Stimulated activated naive CD8-positive, alpha-beta T cell treated with anti-CD3 and anti-CD28 coated beads, Interleukin-15, amount 100 ng/mL, for 72 hours (primary cell): ENCODE data around the gene CEACAM19.
A peak's percentile ranks its signal among the peaks of the same experiment; 100 is the strongest.
"Not testable (repeated sequence)": the region's sequence is repeated elsewhere in the genome, so short reads cannot be mapped to it uniquely, and the experiment has no call there.

Source experiments
- ATAC-seq: fragments of 150-1000 bp; cut with Tn5 transposase; 2 replicates; pipeline ENCODE4 v1.10.0; 2021; ENCODE audit warnings: mild to moderate bottlenecking, moderate library complexity
- DNase-seq, 2 donors: peaks; one replicate each; pipeline ENCODE4 v3.0.0; 2021 to 2022
- H3K27ac Mint-ChIP-seq, 2 donors: one replicate each; pipeline ENCODE4 v1.8.0; 2022; ENCODE audit warnings: mild to moderate bottlenecking in 2 of 2, mixed read lengths in 2 of 2, moderate library complexity in 2 of 2
- H3K27me3 Mint-ChIP-seq: one replicate; pipeline ENCODE4 v1.8.0; 2022; ENCODE audit warnings: mixed read lengths
- H3K4me1 Mint-ChIP-seq: one replicate; pipeline ENCODE4 v1.8.0; 2022; ENCODE audit warnings: mild to moderate bottlenecking, mixed read lengths
- H3K4me3 Mint-ChIP-seq, 2 donors: one replicate each; pipeline ENCODE4 v1.8.0; 2022; ENCODE audit warnings: mild to moderate bottlenecking in 2 of 2, mixed read lengths in 2 of 2, moderate library complexity in 1 of 2
- H3K9me3 Mint-ChIP-seq, 2 donors: one replicate each; pipeline ENCODE4 v1.8.0; 2022; ENCODE audit warnings: mixed read lengths in 2 of 2

Gene CEACAM19

DNA sequence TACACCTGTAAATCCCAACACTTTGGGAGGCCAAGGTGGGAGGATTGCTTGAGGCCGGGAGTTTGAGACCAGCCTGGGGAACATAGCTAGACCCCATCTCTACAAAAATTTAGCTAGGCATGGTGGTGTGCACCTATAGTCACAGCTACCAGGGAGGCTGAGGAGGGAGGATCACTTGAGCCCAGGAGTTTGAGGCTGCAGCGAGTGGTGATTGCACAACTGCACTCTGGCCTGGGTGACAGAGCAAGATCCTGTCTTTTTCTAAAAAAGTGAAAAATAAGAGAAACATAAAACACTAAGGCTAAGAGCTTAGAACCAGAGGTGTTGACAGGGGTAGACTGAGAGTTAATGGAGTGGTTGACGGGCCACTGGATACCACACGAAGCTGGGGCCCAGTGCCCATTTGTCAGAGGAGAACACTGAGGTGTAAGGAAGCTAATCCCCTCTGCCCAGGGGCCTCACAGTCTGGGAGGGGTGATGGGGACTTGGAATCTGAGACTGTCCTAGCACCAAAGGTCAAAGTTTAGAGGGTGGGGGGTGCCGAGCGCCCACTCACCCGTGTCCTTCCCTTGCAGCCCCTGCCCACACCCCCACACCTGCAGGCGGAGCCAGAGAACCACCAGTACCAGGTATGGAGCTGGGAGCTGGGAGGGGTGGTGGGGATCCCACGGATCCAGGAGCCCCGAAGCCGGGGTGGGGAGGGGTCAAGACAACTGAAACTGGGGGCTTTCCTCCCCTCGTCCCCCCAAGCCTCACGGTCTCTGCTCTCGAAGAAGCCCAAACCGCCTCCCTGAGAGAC, 10.9 kb downstream of the CEACAM19 start:
- Mint-ChIP-seq H3K27me3 (peaks cover 15% of the 10 kb centered on the region), H3K27ac (peak overlapping the region in 1 of 2 donors; percentile 31)

DNA sequence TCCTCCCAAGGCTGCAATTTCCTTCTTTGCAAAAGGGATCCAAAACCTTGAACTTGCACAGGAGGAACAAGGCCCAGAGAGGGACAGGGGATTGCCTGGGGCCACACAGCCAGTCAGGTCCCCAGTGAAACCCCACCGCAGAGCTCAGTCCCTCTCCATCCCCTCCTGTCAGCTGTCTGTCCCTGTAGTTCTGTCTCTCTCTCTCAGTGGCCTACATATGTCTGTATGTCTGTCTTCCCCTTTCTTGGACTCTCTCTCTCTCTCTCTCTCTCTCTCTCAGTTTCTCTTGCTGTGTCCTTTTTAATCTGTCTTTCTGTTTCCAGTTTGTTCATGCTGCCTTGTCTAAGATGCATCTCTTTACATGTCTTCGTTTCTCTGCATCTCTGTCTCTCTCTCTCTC, 11.5 kb downstream of the CEACAM19 start:
- Mint-ChIP-seq H3K9me3 (no peaks in the 10 kb centered on the region), H3K27me3 (peaks cover 18% of the 10 kb centered on the region), H3K4me1 (peaks cover 38% of the 10 kb centered on the region), H3K27ac (peak overlapping the region in 1 of 2 donors; percentile 0), H3K4me3 (no peak overlapping the region)
- no peak for ATAC-seq
- no peak for DNase-seq

More for the DNA sequence above, 10.9 kb downstream of the CEACAM19 start:
- no peaks in the 10 kb centered on the region for H3K9me3 Mint-ChIP-seq
- peaks cover 38% of the 10 kb centered on the region for H3K4me1 Mint-ChIP-seq
- H3K4me3 Mint-ChIP-seq: no peak overlapping the region
- ATAC-seq (no peak), DNase-seq (no peak)

- Mint-ChIP-seq H3K9me3 (no peaks in the 10 kb centered on the region), H3K27ac (no peak overlapping the region), H3K4me1 (peaks cover 40% of the 10 kb centered on the region), H3K4me3 (no peak overlapping the region), H3K27me3 (peaks cover 26% of the 10 kb centered on the region)
- no peak for DNase-seq
- no peak for ATAC-seq
These were observed 12.3 kb downstream of the CEACAM19 start for GRCh38 chr19:44683434-44684210.

GRCh38 chr19:44684396-44684795, 13.1 kb downstream of the CEACAM19 start:
- peaks cover 47% of the 10 kb centered on the region for H3K4me1 Mint-ChIP-seq
- peak overlapping the region; percentile 13 to 62 for H3K27ac Mint-ChIP-seq
- H3K4me3 Mint-ChIP-seq, DNase-seq, H3K9me3 Mint-ChIP-seq, ATAC-seq: not testable (repeated sequence)
- peaks cover 31% of the 10 kb centered on the region for H3K27me3 Mint-ChIP-seq

DNA sequence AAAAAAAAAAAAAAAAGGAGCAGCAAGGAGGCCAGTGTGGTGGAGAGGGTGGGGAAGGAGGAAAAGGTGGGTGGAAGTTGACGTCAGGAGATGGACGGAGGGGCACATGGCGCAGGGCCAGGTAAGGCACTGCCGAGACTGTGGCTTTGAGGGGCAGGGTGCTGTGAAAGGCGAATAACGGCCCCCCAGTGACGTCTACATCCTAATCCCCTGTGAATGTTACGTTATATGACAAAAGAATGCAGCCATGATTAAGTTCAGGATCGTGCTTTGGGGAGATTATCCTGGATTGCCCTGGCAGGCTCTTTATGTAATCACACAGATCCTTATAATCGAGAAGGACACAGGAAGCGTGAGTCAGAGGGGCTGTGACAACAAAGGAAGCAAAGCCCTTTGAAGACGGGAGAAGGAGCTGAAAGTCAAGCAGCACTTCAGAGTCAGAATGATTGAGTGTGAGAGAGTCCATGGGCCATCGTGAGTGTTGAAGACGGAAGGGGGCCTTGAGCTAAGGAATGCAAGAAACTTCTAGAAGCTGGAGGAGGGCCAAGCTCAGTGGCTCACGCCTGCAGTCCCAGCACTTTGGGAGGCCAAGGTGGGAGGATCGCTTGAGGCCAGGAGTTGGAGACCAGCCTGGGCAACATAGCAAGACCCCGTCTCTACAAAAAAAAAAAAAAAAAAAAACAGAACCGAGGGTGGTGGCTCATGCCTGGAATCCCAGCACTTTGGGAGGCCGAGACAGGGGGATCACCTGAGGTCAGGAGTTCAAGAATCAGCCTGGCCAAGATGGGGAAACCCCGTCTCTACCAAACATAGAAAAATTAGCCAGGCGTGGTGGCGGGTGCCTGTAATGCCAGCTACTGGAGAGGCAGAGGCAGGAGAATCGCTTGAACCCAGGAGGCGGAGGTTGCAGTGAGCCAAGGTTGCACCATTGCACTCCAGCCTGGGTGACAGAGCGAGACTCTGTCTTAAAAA, 13.9 kb downstream of the CEACAM19 start:
- peak in 1 of 2 donors; percentile 38 for DNase-seq
- peaks cover 55% of the 10 kb centered on the region for H3K4me1 Mint-ChIP-seq
- H3K9me3 Mint-ChIP-seq: no peaks in the 10 kb centered on the region
- peak overlapping the region; percentile 11 to 52 for H3K4me3 Mint-ChIP-seq
- H3K27ac Mint-ChIP-seq: peak overlapping the region in 1 of 2 donors; percentile 62
- peaks cover 31% of the 10 kb centered on the region for H3K27me3 Mint-ChIP-seq
- ATAC-seq: peak; percentile 64

DNA sequence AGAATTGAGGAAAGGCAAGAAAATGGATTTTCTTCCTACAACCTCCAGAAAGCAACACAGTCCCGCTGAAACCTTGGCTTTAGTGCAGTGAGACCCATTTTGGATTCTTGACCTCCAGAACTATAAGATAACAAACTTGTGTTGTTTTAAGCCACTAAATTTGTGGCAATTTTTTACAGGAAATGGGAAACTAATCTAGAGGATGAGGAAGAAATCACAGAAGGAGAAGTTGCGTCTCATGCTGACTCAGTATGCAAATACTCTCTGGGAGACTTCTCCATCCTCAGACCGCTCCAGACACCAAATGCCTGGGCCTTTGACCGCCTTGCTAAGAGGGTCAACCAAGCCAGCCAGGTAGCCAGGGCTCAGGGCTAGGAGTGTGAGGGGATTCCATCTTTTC, 14.6 kb downstream of the CEACAM19 start:
- H3K4me3 Mint-ChIP-seq: no peak overlapping the region
- no peak for ATAC-seq
- H3K9me3 Mint-ChIP-seq: no peaks in the 10 kb centered on the region
- no peak overlapping the region for H3K27ac Mint-ChIP-seq
- DNase-seq: no peak
- peaks cover 31% of the 10 kb centered on the region for H3K27me3 Mint-ChIP-seq
- peaks cover 55% of the 10 kb centered on the region for H3K4me1 Mint-ChIP-seq

- Mint-ChIP-seq H3K4me3 (no peak overlapping the region), H3K4me1 (peaks cover 61% of the 10 kb centered on the region), H3K27me3 (peaks cover 31% of the 10 kb centered on the region), H3K27ac (no peak overlapping the region), H3K9me3 (no peaks in the 10 kb centered on the region)
- ATAC-seq (no peak), DNase-seq (no peak)
These were observed 15.6 kb downstream of the CEACAM19 start for GRCh38 chr19:44686896-44687295.

DNA sequence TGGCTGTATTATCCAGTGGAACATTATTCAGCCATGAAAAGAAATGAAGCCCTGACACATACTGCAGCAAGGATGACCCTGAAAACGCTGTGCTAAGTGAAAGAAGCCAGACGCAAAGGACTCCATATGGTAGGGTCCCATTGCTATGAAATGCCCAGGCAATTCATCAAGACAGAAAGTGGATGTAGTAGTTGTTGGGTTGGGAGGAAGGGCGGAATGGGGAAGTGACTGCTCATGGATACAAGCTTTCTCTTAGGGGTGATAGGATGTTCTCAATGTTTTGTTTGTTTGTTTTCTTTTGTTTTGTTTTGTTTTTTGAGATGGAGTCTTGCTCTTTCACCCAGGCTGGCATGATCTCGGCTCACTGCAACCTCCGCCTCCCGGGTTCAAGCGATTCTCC, 16.6 kb downstream of the CEACAM19 start:
- peaks cover 69% of the 10 kb centered on the region for H3K4me1 Mint-ChIP-seq
- H3K27me3 Mint-ChIP-seq: peaks cover 31% of the 10 kb centered on the region
- H3K27ac Mint-ChIP-seq: no peak overlapping the region
- ATAC-seq: no peak
- H3K4me3 Mint-ChIP-seq: no peak overlapping the region
- no peaks in the 10 kb centered on the region for H3K9me3 Mint-ChIP-seq
- no peak for DNase-seq

- Mint-ChIP-seq H3K27me3 (peaks cover 31% of the 10 kb centered on the region), H3K27ac (no peak overlapping the region), H3K4me3 (no peak overlapping the region), H3K4me1 (peaks cover 65% of the 10 kb centered on the region), H3K9me3 (no peaks in the 10 kb centered on the region)
- peak; percentile 76 to 77 for DNase-seq
- ATAC-seq: peak; percentile 48
These were observed 18.2 kb downstream of the CEACAM19 start for GRCh38 chr19:44689290-44690130.

- Mint-ChIP-seq H3K4me3 (no peak overlapping the region), H3K4me1 (peaks cover 60% of the 10 kb centered on the region), H3K27me3 (peaks cover 27% of the 10 kb centered on the region), H3K9me3 (no peaks in the 10 kb centered on the region), H3K27ac (no peak overlapping the region)
- DNase-seq (no peak), ATAC-seq (no peak)
These were observed 18.8 kb downstream of the CEACAM19 start for GRCh38 chr19:44690131-44690440.

DNA sequence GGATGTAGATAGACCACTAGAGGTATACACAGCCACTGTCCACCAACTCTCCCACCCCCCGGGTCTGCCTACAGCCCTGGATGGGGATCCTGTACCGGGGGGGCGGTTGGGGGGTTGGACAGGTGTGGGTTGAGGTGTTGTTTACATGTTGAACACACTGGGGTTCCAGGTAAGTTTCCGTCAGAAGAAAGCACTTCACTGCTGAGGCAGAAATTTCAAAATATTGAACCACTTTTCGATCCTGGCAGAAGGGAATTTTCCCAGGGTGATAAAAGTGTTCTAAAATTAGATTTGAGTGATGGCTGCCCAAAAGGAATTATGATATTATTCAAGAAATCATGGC, 21.1 kb downstream of the CEACAM19 start:
- Mint-ChIP-seq H3K27ac (peak overlapping the region; percentile 23 to 95), H3K4me1 (peaks cover 53% of the 10 kb centered on the region), H3K4me3 (peak overlapping the region; percentile 65 to 79), H3K27me3 (peaks cover 24% of the 10 kb centered on the region), H3K9me3 (no peaks in the 10 kb centered on the region)
- DNase-seq (no peak), ATAC-seq (peak; percentile 63)

GRCh38 chr19:44694184-44694579, 22.9 kb downstream of the CEACAM19 start:
- ATAC-seq (no peak), DNase-seq (peak; percentile 33 to 37)
- no peaks in the 10 kb centered on the region for H3K9me3 Mint-ChIP-seq
- peak overlapping the region in 1 of 2 donors; percentile 21 for H3K4me3 Mint-ChIP-seq
- peaks cover 51% of the 10 kb centered on the region for H3K4me1 Mint-ChIP-seq
- peaks cover 20% of the 10 kb centered on the region for H3K27me3 Mint-ChIP-seq
- peak overlapping the region; percentile 1 to 75 for H3K27ac Mint-ChIP-seq

GRCh38 chr19:44696939-44697669, 25.8 kb downstream of the CEACAM19 start:
- Mint-ChIP-seq H3K9me3 (no peaks in the 10 kb centered on the region), H3K4me1 (peaks cover 33% of the 10 kb centered on the region), H3K4me3 (no peak overlapping the region), H3K27ac (peak overlapping the region in 1 of 2 donors; percentile 86), H3K27me3 (peaks cover 20% of the 10 kb centered on the region)
- no peak for DNase-seq
- ATAC-seq: no peak

DNA sequence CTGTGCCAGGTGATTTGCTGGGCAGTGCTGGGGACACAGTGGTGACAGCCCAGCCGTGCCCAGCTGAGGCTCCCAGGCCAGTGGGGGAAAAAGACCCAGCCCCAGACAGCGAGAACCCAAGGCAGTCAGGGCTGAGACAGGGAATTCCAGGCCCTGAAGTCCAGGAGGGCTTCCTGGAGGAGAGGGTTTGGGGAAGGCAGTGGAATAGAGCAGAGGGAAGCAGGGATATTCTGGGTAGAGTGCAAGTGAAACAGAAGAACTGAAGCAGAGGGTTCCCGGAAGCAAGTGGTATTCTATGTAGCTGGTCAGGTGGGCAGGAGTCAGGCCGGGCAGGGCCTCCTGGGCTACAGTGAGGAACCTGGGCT, 26.4 kb downstream of the CEACAM19 start:
- DNase-seq (no peak), ATAC-seq (no peak)
- H3K4me1 Mint-ChIP-seq: peaks cover 28% of the 10 kb centered on the region

More for the DNA sequence above, 26.4 kb downstream of the CEACAM19 start:
- peaks cover 20% of the 10 kb centered on the region for H3K27me3 Mint-ChIP-seq
- H3K27ac Mint-ChIP-seq: peak overlapping the region in 1 of 2 donors; percentile 86
- H3K4me3 Mint-ChIP-seq: no peak overlapping the region
- H3K9me3 Mint-ChIP-seq: no peaks in the 10 kb centered on the region
